ENCODE measurements around the gene SCPEP1.
"Not testable (repeated sequence)": the region's sequence is repeated elsewhere in the genome, so short reads cannot be mapped to it uniquely, and the experiment has no call there.

SCPEP1 gene

GRCh38 chr17:56965241-56965640 lies 12.7 kb upstream of the SCPEP1 start:
- not testable (repeated sequence) for DNase-seq (ENCODE audit: low read depth in 2 of 2)

- not testable (repeated sequence) for DNase-seq (ENCODE audit: low read depth in 2 of 2)
Observed at GRCh38 chr17:56965681-56966080, 12.2 kb upstream of the SCPEP1 start.

GRCh38 chr17:56966338-56966737 lies 11.6 kb upstream of the SCPEP1 start:
- no peak for DNase-seq (ENCODE audit: low read depth in 2 of 2)

GRCh38 chr17:56970974-56971373 lies 7.0 kb upstream of the SCPEP1 start:
- no peak for DNase-seq (ENCODE audit: low read depth in 2 of 2)

- no peak for DNase-seq (ENCODE audit: low read depth in 2 of 2)
Observed at GRCh38 chr17:56972111-56972730, 5.7 kb upstream of the SCPEP1 start.

- no peak for DNase-seq (ENCODE audit: low read depth in 2 of 2)
Observed at GRCh38 chr17:56973520-56973919, 4.4 kb upstream of the SCPEP1 start.

- no peak for DNase-seq (ENCODE audit: low read depth in 2 of 2)
Observed at GRCh38 chr17:56974055-56974454, 3.9 kb upstream of the SCPEP1 start.

GRCh38 chr17:56975656-56976055 lies 2.3 kb upstream of the SCPEP1 start:
- no peak for DNase-seq (ENCODE audit: low read depth in 2 of 2)

GRCh38 chr17:56976941-56977608 lies 856 bp upstream of the SCPEP1 start:
- no peak for DNase-seq (ENCODE audit: low read depth in 2 of 2)

- DNase-seq (ENCODE audit: low read depth in 2 of 2) = no peak
Observed at GRCh38 chr17:56978441-56979090, 635 bp downstream of the SCPEP1 start.

- no peak for DNase-seq (ENCODE audit: low read depth in 2 of 2)
Observed at GRCh38 chr17:56979091-56979480, 1.2 kb downstream of the SCPEP1 start.

GRCh38 chr17:56980526-56980925 lies 2.6 kb downstream of the SCPEP1 start:
- DNase-seq (ENCODE audit: low read depth in 2 of 2) = not testable (repeated sequence)

GRCh38 chr17:56982312-56982711 lies 4.4 kb downstream of the SCPEP1 start:
- no peak for DNase-seq (ENCODE audit: low read depth in 2 of 2)

GRCh38 chr17:56983366-56983765 lies 5.4 kb downstream of the SCPEP1 start:
- no peak for DNase-seq (ENCODE audit: low read depth in 2 of 2)

- no peak for DNase-seq (ENCODE audit: low read depth in 2 of 2)
Observed at GRCh38 chr17:56985371-56986162, 7.6 kb downstream of the SCPEP1 start.

GRCh38 chr17:56987283-56987834 lies 9.4 kb downstream of the SCPEP1 start:
- no peak for DNase-seq (ENCODE audit: low read depth in 2 of 2)

- no peak for DNase-seq (ENCODE audit: low read depth in 2 of 2)
Observed at GRCh38 chr17:56988901-56989572, 11.1 kb downstream of the SCPEP1 start.

GRCh38 chr17:56992364-56992763 lies 14.4 kb downstream of the SCPEP1 start:
- DNase-seq (ENCODE audit: low read depth in 2 of 2) = no peak

GRCh38 chr17:56994009-56994792 lies 16.3 kb downstream of the SCPEP1 start:
- no peak for DNase-seq (ENCODE audit: low read depth in 2 of 2)

- no peak for DNase-seq (ENCODE audit: low read depth in 2 of 2)
Observed at GRCh38 chr17:56995766-56996165, 17.8 kb downstream of the SCPEP1 start.

- no peak for DNase-seq (ENCODE audit: low read depth in 2 of 2)
Observed at GRCh38 chr17:56997313-56997712, 19.4 kb downstream of the SCPEP1 start.
